SK-N-SH treated with all-trans-retinoic acid at 6 μM for 48 hours (cell line): Measurements from ENCODE around the gene DPY19L3.
"Not testable (repeated sequence)": the region's sequence is repeated elsewhere in the genome, so short reads cannot be mapped to it uniquely, and the experiment has no call there.

Experiments
- CREB5 ChIP-seq: fragments of 250-450 bp; sonication (Bioruptor Pico); IDR thresholded peaks from 2 replicates; pipeline ENCODE4 v1.5.1; 2020; ENCODE audit warnings: low read depth, mild to moderate bottlenecking, moderate library complexity
- CSDC2 ChIP-seq: fragments of 250-450 bp; sonication (Bioruptor Pico); IDR thresholded peaks from 2 replicates; pipeline ENCODE4 v1.5.0; 2020; ENCODE audit warnings: mild to moderate bottlenecking, moderate library complexity
- CSRNP3 ChIP-seq: fragments of 250-450 bp; sonication (Bioruptor Pico); IDR thresholded peaks from 2 replicates; pipeline ENCODE4 v1.5.1; 2021; ENCODE audit warnings: mild to moderate bottlenecking, moderate library complexity
- PPARA ChIP-seq: fragments of 250-450 bp; sonication (Bioruptor Pico); IDR thresholded peaks from 2 replicates; pipeline ENCODE4 v1.5.0; 2020; ENCODE audit warnings: mild to moderate bottlenecking, borderline replicate concordance
- SNAI2 ChIP-seq: fragments of 250-450 bp; sonication (Bioruptor Pico); IDR thresholded peaks from 2 replicates; pipeline ENCODE4 v1.5.0; 2020; ENCODE audit warnings: mild to moderate bottlenecking, moderate library complexity
- TCF4 ChIP-seq: fragments of 250-450 bp; sonication (Bioruptor Pico); IDR thresholded peaks from 2 replicates; pipeline ENCODE4 v1.8.0; 2021; ENCODE audit warnings: mild to moderate bottlenecking, moderate library complexity, borderline replicate concordance
- TOX ChIP-seq: fragments of 250-450 bp; sonication (Bioruptor Pico); IDR thresholded peaks from 2 replicates; pipeline ENCODE4 v1.8.0; 2021; ENCODE audit warnings: mild to moderate bottlenecking, moderate library complexity, borderline replicate concordance
- ZFP3 ChIP-seq: fragments of 250-450 bp; sonication (Bioruptor Pico); IDR thresholded peaks from 2 replicates; pipeline ENCODE4 v1.5.0; 2020; ENCODE audit warnings: mild to moderate bottlenecking, moderate library complexity
- ZFP30 ChIP-seq: fragments of 450-650 bp; formaldehyde crosslinking; IDR thresholded peaks from 2 replicates; pipeline ENCODE4 v1.5.0; 2022; ENCODE audit warnings: mild to moderate bottlenecking, moderate library complexity

- TF ChIP-seq CREB5 (CRISPR knock-in tag); ZFP3 (CRISPR knock-in tag); TCF4 (CRISPR knock-in tag); ZFP30; CSRNP3 (CRISPR knock-in tag); PPARA; CSDC2 (CRISPR knock-in tag); SNAI2 (CRISPR knock-in tag); TOX (CRISPR knock-in tag): not testable (repeated sequence)
Measured at GRCh38 chr19:32374362-32374761, 31.2 kb upstream of the DPY19L3 start.
